Retina (tissue), 1 donor: ENCODE results near the gene MKI67.
"Not testable (repeated sequence)": the region's sequence is repeated elsewhere in the genome, so short reads cannot be mapped to it uniquely, and the experiment has no call there.

Source experiments
- DNase-seq: peaks from one replicate; pipeline ENCODE4 v3.0.0-alpha.2; 2016

MKI67 gene

GRCh38 chr10:128149267-128150014 lies 23.2 kb upstream of the MKI67 start:
- DNase-seq = peak; percentile 24

DNA sequence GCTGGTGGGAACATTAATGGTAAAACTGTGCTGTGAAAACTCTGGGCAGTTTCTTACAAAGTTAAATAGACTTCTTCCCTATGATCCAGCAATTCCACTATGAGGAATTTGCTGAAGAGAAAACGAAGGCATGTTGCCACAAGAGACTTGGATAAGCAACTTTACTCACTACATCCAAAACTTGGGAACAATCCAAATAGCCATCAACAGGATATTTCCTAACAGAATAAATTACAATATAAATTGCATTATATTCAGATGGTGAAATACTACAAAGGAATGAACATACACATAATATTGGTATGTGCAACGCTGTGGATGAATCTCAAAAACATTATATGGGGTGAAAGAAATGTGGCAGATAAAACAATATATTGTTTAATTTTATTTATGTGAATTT lies 21.4 kb upstream of the MKI67 start:
- DNase-seq = no peak

GRCh38 chr10:128147064-128147463 lies 20.8 kb upstream of the MKI67 start:
- no peak for DNase-seq

DNA sequence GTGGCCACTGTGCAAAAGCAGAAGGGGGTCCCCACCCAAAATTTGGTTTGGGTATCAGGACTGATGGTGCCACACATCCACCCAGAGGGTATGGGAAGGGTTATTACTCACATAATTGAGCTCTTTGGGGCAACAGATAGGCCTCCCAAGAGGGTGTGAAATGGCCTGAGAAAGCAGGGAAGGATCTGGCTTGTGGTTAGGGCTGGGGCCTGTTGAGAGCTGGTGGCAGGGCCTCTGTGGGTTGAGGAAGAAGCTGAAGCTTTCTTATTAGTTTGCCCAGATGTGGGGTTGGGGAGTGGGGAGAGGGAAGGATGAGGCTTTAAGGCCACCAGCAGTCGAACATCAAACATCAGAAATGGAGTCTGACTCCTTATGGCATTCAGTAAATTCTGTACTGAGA lies 18.3 kb upstream of the MKI67 start:
- DNase-seq = no peak

GRCh38 chr10:128143531-128143930 lies 17.3 kb upstream of the MKI67 start:
- DNase-seq = no peak

DNA sequence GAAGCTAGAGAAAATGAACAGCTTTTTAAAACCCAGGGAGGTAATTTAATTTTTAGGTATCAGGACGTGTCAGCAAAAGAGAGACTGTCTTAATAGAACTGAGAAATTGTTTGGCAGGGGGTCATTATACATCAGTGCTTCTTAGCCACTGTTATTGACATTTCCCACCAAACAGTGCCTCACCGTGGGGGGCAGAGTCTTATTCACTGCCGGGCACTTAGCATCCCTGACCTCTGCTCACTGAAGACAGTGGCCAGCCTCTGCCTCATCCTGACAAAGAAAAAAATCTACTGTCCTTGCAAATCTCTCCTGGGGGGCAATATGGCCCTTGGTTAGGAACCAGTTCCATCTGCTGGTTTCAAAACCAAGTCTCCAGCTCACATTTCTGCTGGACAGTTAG lies 14.2 kb upstream of the MKI67 start:
- no peak for DNase-seq

DNA sequence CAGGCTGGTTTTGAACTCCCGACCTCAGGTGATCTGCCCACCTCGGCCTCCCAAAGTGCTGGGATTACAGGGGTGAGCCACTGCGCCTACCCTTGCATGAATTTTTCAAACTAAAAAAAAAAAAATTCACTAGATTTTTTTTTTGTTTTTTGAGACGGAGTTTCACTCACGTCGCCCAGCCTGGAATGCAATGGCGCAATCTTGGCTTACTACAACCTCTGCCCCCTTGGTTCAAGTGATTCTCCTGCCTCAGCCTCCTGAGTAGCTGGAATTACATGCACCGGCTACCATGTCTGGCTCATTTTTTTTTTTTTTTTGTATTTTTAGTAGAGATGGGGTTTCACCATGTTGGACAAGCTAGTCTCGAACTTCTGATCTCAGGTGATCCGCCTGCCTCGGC lies 12.2 kb upstream of the MKI67 start:
- not testable (repeated sequence) for DNase-seq

GRCh38 chr10:128137877-128138276 lies 11.7 kb upstream of the MKI67 start:
- DNase-seq = no peak

- DNase-seq = no peak
Measured at GRCh38 chr10:128130051-128130450, 3.8 kb upstream of the MKI67 start.

GRCh38 chr10:128128582-128128981 lies 2.4 kb upstream of the MKI67 start:
- DNase-seq = no peak

- no peak for DNase-seq
Measured at GRCh38 chr10:128125416-128125943, 743 bp downstream of the MKI67 start.

DNA sequence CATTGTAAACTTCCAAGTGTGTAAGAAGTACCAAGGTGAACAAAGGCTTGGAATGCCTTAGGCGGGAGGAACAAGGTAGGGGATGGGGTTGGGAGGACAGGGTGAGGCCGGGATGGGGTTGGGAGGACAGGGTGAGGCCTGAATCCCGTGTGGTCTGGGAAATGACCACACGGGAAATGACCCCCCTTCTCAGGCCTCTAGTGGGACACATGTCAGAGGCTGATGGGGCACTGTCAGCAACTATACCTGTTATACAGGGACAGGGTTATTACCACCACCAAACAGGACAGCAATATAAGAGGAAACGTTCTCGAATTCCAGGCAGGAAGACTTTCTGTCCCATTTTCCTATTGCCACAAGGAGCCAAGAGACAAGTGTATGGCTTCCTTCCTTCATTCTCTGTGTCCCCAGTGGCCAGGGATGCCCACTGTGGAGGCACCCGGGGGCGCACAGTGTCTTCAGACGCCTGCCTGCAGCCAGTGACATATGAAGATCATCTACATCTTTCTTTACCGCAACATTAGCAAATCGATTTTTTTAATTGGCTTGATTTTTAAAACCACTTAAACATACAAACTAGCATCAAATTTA lies 1.3 kb downstream of the MKI67 start:
- DNase-seq = no peak

DNA sequence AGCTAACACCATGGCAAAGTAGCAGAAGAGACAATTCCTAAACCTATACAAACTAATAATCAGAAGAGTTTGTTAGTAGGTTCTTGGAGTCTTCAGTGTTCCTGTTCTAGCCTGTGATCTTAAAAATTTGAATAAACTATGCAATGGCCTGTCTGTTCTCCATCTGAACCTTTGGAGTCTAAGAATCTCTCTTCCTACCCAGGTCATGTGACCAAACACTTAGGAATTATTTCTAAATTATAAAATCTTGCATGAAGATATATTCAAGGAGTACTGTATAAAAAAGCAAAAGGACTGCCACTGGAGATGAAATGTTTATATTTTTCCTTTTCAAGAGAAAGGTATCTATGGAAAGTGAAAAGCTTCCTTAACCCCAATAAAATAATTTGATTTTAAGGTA lies 2.4 kb downstream of the MKI67 start:
- no peak for DNase-seq

DNA sequence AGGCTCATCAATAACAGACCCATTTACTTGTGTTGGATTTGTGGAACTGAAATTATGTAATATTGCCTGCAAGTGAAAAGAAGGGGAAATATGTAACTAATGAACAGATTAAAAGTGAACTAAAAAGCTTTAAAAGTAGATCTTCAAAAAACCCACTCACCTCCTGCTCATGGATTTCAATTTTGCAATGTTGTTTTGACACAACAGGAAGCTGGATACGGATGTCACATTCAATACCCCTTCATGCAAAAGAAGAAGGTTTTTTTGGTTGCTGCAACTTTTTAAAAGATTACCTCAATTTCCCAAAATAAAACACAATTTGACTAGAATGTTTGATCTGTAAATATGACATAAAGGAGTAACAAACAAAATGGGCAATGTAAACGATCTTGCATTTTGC lies 3.3 kb downstream of the MKI67 start:
- no peak for DNase-seq

GRCh38 chr10:128121750-128122412 lies 4.3 kb downstream of the MKI67 start:
- no peak for DNase-seq

GRCh38 chr10:128116851-128117615 lies 9.2 kb downstream of the MKI67 start:
- DNase-seq = no peak

DNA sequence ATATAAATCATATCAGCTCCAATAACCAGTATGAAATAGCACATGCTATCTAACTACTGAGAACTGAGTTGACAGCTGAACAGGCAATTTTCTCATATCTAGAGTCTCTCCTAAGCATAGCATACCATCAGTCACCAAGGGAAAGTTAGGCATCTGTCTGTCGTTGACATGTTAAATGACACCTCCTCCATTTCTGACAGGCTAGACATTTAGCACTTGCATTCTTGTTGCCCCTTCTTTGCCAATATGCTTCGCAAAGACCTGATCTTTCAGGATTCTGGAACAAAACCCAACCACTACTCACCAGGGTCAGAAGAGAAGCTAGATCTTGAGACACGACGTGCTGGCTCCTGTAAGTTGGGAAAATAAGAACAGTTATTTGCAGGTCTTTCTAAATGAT lies 10.0 kb downstream of the MKI67 start:
- no peak for DNase-seq

DNA sequence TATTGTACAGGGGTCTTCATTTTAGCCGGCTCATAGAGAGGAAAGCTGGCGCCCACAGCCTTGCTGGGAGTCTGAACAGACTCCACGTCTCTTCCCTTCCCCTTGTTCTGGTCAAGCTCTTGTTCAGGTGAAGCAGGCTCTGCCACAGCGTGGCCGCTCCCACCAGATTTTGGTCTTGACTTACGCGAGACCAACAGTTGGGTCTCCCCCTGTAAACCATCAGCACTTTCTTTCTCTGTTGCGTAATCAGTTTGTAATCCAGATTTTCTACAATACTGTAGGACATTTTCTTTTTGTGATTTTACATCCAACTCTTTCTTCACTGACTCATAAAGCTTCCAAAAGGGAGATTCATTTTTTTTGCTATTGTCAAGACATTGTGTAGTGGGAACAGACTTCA lies 10.9 kb downstream of the MKI67 start:
- no peak for DNase-seq

- DNase-seq = no peak
Measured at GRCh38 chr10:128114901-128115300, 11.3 kb downstream of the MKI67 start.

- DNase-seq = no peak
Measured at GRCh38 chr10:128113026-128113425, 13.2 kb downstream of the MKI67 start.

DNA sequence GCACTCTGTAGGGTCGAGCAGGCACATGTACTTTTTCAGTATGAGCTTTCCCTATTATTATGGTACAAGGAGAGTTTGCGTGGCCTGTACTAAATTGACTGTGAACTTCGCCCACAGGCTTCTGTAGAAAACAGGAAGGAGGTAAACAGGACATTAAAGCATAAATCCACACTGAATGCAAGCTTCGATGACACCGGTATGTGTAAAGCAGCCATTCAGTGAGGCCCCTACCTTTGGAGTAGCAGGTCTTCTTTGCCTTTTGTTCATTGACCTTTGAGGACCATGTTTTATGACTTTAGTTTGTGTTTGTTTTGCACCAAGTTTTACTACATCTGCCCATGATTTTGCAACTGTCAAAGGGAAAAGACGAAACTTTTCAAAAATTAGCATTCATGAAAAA lies 14.5 kb downstream of the MKI67 start:
- no peak for DNase-seq

DNA sequence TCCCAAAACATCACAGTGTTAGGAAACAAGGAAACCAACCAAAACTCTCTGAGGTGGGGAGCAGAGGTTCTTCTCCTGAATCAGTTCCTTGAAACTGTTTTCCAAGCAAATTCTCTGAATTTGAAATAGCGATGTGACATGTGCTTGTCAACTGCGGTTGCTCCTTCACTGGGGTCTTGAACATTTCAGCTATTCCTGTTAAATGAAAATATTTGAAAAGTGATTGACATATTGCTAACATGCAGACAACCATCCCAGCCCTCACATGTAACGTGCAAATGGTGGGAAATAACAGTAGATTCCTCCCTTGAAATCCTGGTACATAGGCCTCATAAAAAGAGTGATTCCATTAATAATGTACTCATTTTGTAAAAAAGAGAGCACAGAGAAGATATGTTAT lies 15.9 kb downstream of the MKI67 start:
- DNase-seq = no peak

- no peak for DNase-seq
Measured at GRCh38 chr10:128109707-128110106, 16.5 kb downstream of the MKI67 start.
